Mesendoderm (in vitro differentiated cells): ENCODE data around the gene MIA.

Experiments
- DNase-seq: peaks from one replicate; pipeline ENCODE4 v3.0.0; 2013
- H2AK5ac ChIP-seq: 2 replicates; pipeline ENCODE4 v1.6.1; 2013; ENCODE audit warnings: low read length, inconsistent platforms
- H2BK120ac ChIP-seq: 2 replicates; pipeline ENCODE4 v1.6.1; 2013; ENCODE audit warnings: low read depth, mild to moderate bottlenecking, low read length, moderate library complexity, mixed read lengths
- H2BK15ac ChIP-seq: replicated peaks from 2 replicates; pipeline ENCODE4 v1.6.1; 2013; ENCODE audit warnings: low read depth, mild to moderate bottlenecking, moderate library complexity
- H2BK5ac ChIP-seq: 2 replicates; pipeline ENCODE4 v1.6.1; 2013; ENCODE audit warnings: low read length, inconsistent platforms
- H3K18ac ChIP-seq: 2 replicates; pipeline ENCODE4 v1.6.1; 2013; ENCODE audit warnings: mild to moderate bottlenecking, low read length, mixed read lengths
- H3K23ac ChIP-seq: one replicate; pipeline ENCODE4 v1.6.1; 2013; ENCODE audit warnings: low read length
- H3K27ac ChIP-seq: 2 replicates; pipeline ENCODE4 v1.5.1; 2013; ENCODE audit warnings: low read depth, mild to moderate bottlenecking, inconsistent platforms, low read length, moderate library complexity
- H3K27me3 ChIP-seq: 2 replicates; pipeline ENCODE4 v1.6.1; 2013; ENCODE audit warnings: low read length, control low read depth, mild to moderate bottlenecking, inconsistent platforms; ENCODE audit not compliant: insufficient read depth, poor library complexity
- H3K36me3 ChIP-seq: 2 replicates; pipeline ENCODE4 v1.6.1; 2013; ENCODE audit warnings: low read length, inconsistent platforms; ENCODE audit not compliant: control insufficient read depth, insufficient read depth
- H3K4ac ChIP-seq: one replicate; pipeline ENCODE4 v1.6.1; 2013; ENCODE audit warnings: low read depth, mild to moderate bottlenecking, low read length, moderate library complexity
- H3K4me1 ChIP-seq: 2 replicates; pipeline ENCODE4 v1.6.1; 2013; ENCODE audit warnings: low read depth, low read length, inconsistent platforms; ENCODE audit not compliant: control insufficient read depth
- H3K4me2 ChIP-seq: 2 replicates; pipeline ENCODE4 v1.6.1; 2013; ENCODE audit warnings: low read length
- H3K4me3 ChIP-seq: 2 replicates; pipeline ENCODE4 v1.5.1; 2013; ENCODE audit warnings: mild to moderate bottlenecking, low read length
- H3K56ac ChIP-seq: one replicate; pipeline ENCODE4 v1.6.1; 2013; ENCODE audit warnings: low read length
- H3K79me1 ChIP-seq: 2 replicates; pipeline ENCODE4 v1.6.1; 2013; ENCODE audit warnings: low read length, inconsistent platforms
- H3K79me2 ChIP-seq: 2 replicates; pipeline ENCODE4 v1.6.1; 2013; ENCODE audit warnings: mild to moderate bottlenecking, low read length; ENCODE audit not compliant: control insufficient read depth, insufficient read depth
- H3K9ac ChIP-seq: 2 replicates; pipeline ENCODE4 v1.6.1; 2013; ENCODE audit warnings: low read length, inconsistent platforms
- H4K5ac ChIP-seq: one replicate; pipeline ENCODE4 v1.6.1; 2013; ENCODE audit warnings: low read length
- H4K8ac ChIP-seq: one replicate; pipeline ENCODE4 v1.6.1; 2013; ENCODE audit warnings: low read depth, mild to moderate bottlenecking, control low read depth, low read length, moderate library complexity
- whole genome bisulfite sequencing: extraction: QIAGEN DNeasy Blood & Tissue Kit; methylation state at CpG from one replicate; pipeline ENCODE4 v1.1.7; 2013; ENCODE audit warnings: low lambda C conversion rate, missing lambda C conversion rate; ENCODE audit not compliant: insufficient coverage; ENCODE audit errors: extremely low coverage; 5-methylcytosine and 5-hydroxymethylcytosine counted together

Gene MIA

GRCh38 chr19:40803857-40804782 is 28.8 kb downstream of the MIA start:
- no peak overlapping the region for H2BK15ac ChIP-seq
- peak; percentile 64 for DNase-seq
- no peaks in the 10 kb centered on the region for H3K27me3 ChIP-seq
- WGBS: no CpG with 5 or more reads among the region's 6 CpGs
- no peak overlapping the region for H3K23ac ChIP-seq
- no peak overlapping the region for H2BK120ac ChIP-seq
- no peak overlapping the region for H3K4me3 ChIP-seq
- H3K56ac ChIP-seq: peak overlapping the region; percentile 12
- H3K4ac ChIP-seq: no peak overlapping the region
- H4K5ac ChIP-seq: no peak overlapping the region
- H3K9ac ChIP-seq: no peak overlapping the region
- H3K79me2 ChIP-seq: peaks cover 63% of the 10 kb centered on the region
- peaks cover 10% of the 10 kb centered on the region for H3K36me3 ChIP-seq
- H2BK5ac ChIP-seq: no peak overlapping the region
- no peak overlapping the region for H3K4me2 ChIP-seq
- no peak overlapping the region for H2AK5ac ChIP-seq
- peaks cover 8% of the 10 kb centered on the region for H3K4me1 ChIP-seq
- no peak overlapping the region for H3K27ac ChIP-seq
- no peak overlapping the region for H4K8ac ChIP-seq
- H3K79me1 ChIP-seq: peaks cover 38% of the 10 kb centered on the region
- H3K18ac ChIP-seq: no peak overlapping the region

- no peak overlapping the region for H3K18ac ChIP-seq
- H3K79me2 ChIP-seq: peaks cover 58% of the 10 kb centered on the region
- H2BK120ac ChIP-seq: no peak overlapping the region
- no peak overlapping the region for H4K5ac ChIP-seq
- no peak overlapping the region for H3K56ac ChIP-seq
- no peak overlapping the region for H3K23ac ChIP-seq
- H3K27ac ChIP-seq: no peak overlapping the region
- peaks cover 8% of the 10 kb centered on the region for H3K4me1 ChIP-seq
- no peak overlapping the region for H2AK5ac ChIP-seq
- H2BK5ac ChIP-seq: no peak overlapping the region
- DNase-seq: no peak
- peaks cover 38% of the 10 kb centered on the region for H3K79me1 ChIP-seq
- H3K27me3 ChIP-seq: no peaks in the 10 kb centered on the region
- H4K8ac ChIP-seq: no peak overlapping the region
- H3K4me2 ChIP-seq: no peak overlapping the region
- no peak overlapping the region for H3K4me3 ChIP-seq
- no peak overlapping the region for H2BK15ac ChIP-seq
- no CpG with 5 or more reads among the region's 7 CpGs for WGBS
- H3K4ac ChIP-seq: no peak overlapping the region
- peaks cover 10% of the 10 kb centered on the region for H3K36me3 ChIP-seq
- no peak overlapping the region for H3K9ac ChIP-seq
Observed at GRCh38 chr19:40804783-40805242, 29.5 kb downstream of the MIA start.

GRCh38 chr19:40805258-40805868 is 30.0 kb downstream of the MIA start:
- DNase-seq: no peak
- H3K79me1 ChIP-seq: peaks cover 36% of the 10 kb centered on the region

GRCh38 chr19:40806423-40807146 is 31.3 kb downstream of the MIA start:
- Histone ChIP-seq H3K23ac (no peak overlapping the region), H3K4me3 (no peak overlapping the region), H2AK5ac (no peak overlapping the region), H3K79me2 (peaks cover 42% of the 10 kb centered on the region), H4K5ac (no peak overlapping the region), H3K79me1 (peaks cover 34% of the 10 kb centered on the region), H3K4me2 (peak overlapping the region; percentile 3), H4K8ac (no peak overlapping the region), H3K56ac (peak overlapping the region; percentile 0), H2BK120ac (no peak overlapping the region), H3K36me3 (peaks cover 8% of the 10 kb centered on the region), H3K9ac (no peak overlapping the region), H3K27me3 (no peaks in the 10 kb centered on the region), H3K4me1 (peaks cover 8% of the 10 kb centered on the region), H3K4ac (no peak overlapping the region), H3K27ac (no peak overlapping the region), H2BK5ac (no peak overlapping the region), H2BK15ac (no peak overlapping the region), H3K18ac (no peak overlapping the region)
- WGBS: no CpG with 5 or more reads among the region's 26 CpGs
- peak; percentile 100 for DNase-seq

More at GRCh38 chr19:40805258-40805868, 30.0 kb downstream of the MIA start:
- Histone ChIP-seq H4K8ac (no peak overlapping the region), H4K5ac (no peak overlapping the region), H3K23ac (no peak overlapping the region), H3K4me2 (no peak overlapping the region), H3K4me3 (no peak overlapping the region), H3K27me3 (no peaks in the 10 kb centered on the region), H3K18ac (no peak overlapping the region), H2BK15ac (no peak overlapping the region), H3K36me3 (peaks cover 10% of the 10 kb centered on the region), H2AK5ac (no peak overlapping the region), H3K56ac (no peak overlapping the region), H2BK120ac (no peak overlapping the region), H2BK5ac (no peak overlapping the region), H3K9ac (no peak overlapping the region), H3K27ac (no peak overlapping the region), H3K4me1 (peaks cover 8% of the 10 kb centered on the region), H3K79me2 (peaks cover 53% of the 10 kb centered on the region), H3K4ac (no peak overlapping the region)
- no CpG with 5 or more reads among the region's 2 CpGs for WGBS

- no peak overlapping the region for H4K8ac ChIP-seq
- peaks cover 8% of the 10 kb centered on the region for H3K4me1 ChIP-seq
- H3K56ac ChIP-seq: no peak overlapping the region
- peaks cover 32% of the 10 kb centered on the region for H3K79me1 ChIP-seq
- H3K4ac ChIP-seq: peak overlapping the region; percentile 48
- no peaks in the 10 kb centered on the region for H3K27me3 ChIP-seq
- H3K18ac ChIP-seq: no peak overlapping the region
- no peak overlapping the region for H3K23ac ChIP-seq
- H2BK15ac ChIP-seq: no peak overlapping the region
- peaks cover 34% of the 10 kb centered on the region for H3K79me2 ChIP-seq
- no peak overlapping the region for H2BK5ac ChIP-seq
- H4K5ac ChIP-seq: no peak overlapping the region
- H2AK5ac ChIP-seq: no peak overlapping the region
- H3K4me3 ChIP-seq: no peak overlapping the region
- H3K36me3 ChIP-seq: peaks cover 8% of the 10 kb centered on the region
- DNase-seq: peak; percentile 85
- H2BK120ac ChIP-seq: no peak overlapping the region
- no CpG with 5 or more reads among the region's 18 CpGs for WGBS
- H3K9ac ChIP-seq: no peak overlapping the region
- H3K27ac ChIP-seq: no peak overlapping the region
- H3K4me2 ChIP-seq: no peak overlapping the region
Observed at GRCh38 chr19:40807147-40808020, 32.1 kb downstream of the MIA start.
